CD14-positive monocyte (primary cell): ENCODE measurements around the gene NCOA7. TPM values are rescaled to one million over a fixed set of nuclear protein-coding genes. Genes with fewer than 3 reads are reported as not detected.

Experiments
- DNase-seq, 3 donors: peaks; one replicate each; pipeline ENCODE4 v3.0.0-alpha.2; 2011 to 2022
- H2AFZ ChIP-seq: 2 replicates; pipeline ENCODE4 v1.6.0; 2012; ENCODE audit warnings: mild to moderate bottlenecking, low read depth, low read length, inconsistent platforms; ENCODE audit not compliant: insufficient read depth, poor library complexity, severe bottlenecking
- H3K27ac ChIP-seq, 2 donors: 1 replicate in 1 of 2; 2 replicates in 1 of 2; pipeline ENCODE4 v1.5.1; 2012 to 2013; ENCODE audit warnings: low read length in 2 of 2, control low read depth in 1 of 2, inconsistent platforms in 1 of 2, low read depth in 1 of 2, mild to moderate bottlenecking in 1 of 2
- H3K27me3 ChIP-seq, 2 donors: one replicate each; pipeline versions ENCODE4 v1.6.0 to v1.6.1; 2011 to 2013; ENCODE audit warnings: low read length in 2 of 2; ENCODE audit not compliant: control insufficient read depth in 2 of 2, insufficient read depth in 2 of 2
- H3K36me3 ChIP-seq, 2 donors: replicated peaks in 1 of 2; 1 replicate in 1 of 2; 2 replicates in 1 of 2; pipeline versions ENCODE4 v1.5.1 to v1.6.1; 2012 to 2013; ENCODE audit warnings: low read length in 2 of 2, control low read depth in 1 of 2, inconsistent platforms in 1 of 2, mild to moderate bottlenecking in 1 of 2; ENCODE audit not compliant: insufficient read depth in 2 of 2, control insufficient read depth in 1 of 2
- H3K4me1 ChIP-seq, 2 donors: 1 replicate in 1 of 2; 2 replicates in 1 of 2; pipeline versions ENCODE4 v1.5.1 to v1.6.1; 2012 to 2013; ENCODE audit warnings: low read length in 2 of 2, control low read depth in 1 of 2, inconsistent platforms in 1 of 2, mild to moderate bottlenecking in 1 of 2, moderate library complexity in 1 of 2; ENCODE audit not compliant: insufficient read depth in 2 of 2, control insufficient read depth in 1 of 2
- H3K4me2 ChIP-seq: replicated peaks from 2 replicates; pipeline ENCODE3; 2012; ENCODE audit warnings: low read length, moderate library complexity, mild to moderate bottlenecking; ENCODE audit not compliant: poor library complexity, severe bottlenecking; ENCODE audit errors: extremely low read depth
- H3K4me3 ChIP-seq, 3 experiments: fragments of 200-600 bp in 1 of 3; sonication (generic) in 1 of 3; replicated peaks in 1 of 3; 1 replicate in 2 of 3; 2 replicates in 1 of 3; pipeline ENCODE4 v1.5.1; 2011 to 2013; ENCODE audit warnings: low read length in 3 of 3, mild to moderate bottlenecking in 3 of 3, control low read depth in 2 of 3, low read depth in 2 of 3, inconsistent platforms in 1 of 3, moderate library complexity in 1 of 3
- H3K79me2 ChIP-seq: 2 replicates; pipeline ENCODE4 v1.6.0; 2012; ENCODE audit warnings: mild to moderate bottlenecking, control low read depth, inconsistent platforms, low read length, moderate library complexity; ENCODE audit not compliant: insufficient read depth
- H3K9ac ChIP-seq: 2 replicates; pipeline ENCODE4 v1.6.0; 2017; ENCODE audit warnings: low read length, mild to moderate bottlenecking; ENCODE audit not compliant: insufficient read depth, poor library complexity, severe bottlenecking
- H3K9me3 ChIP-seq, 2 donors: replicated peaks in 1 of 2; 1 replicate in 1 of 2; 2 replicates in 1 of 2; pipeline versions ENCODE4 v1.5.1 to v1.6.1; 2012 to 2013; ENCODE audit warnings: low read length in 2 of 2, control low read depth in 1 of 2; ENCODE audit not compliant: control insufficient read depth in 1 of 2, insufficient read depth in 1 of 2
- H4K20me1 ChIP-seq: 2 replicates; pipeline ENCODE4 v1.6.0; 2012; ENCODE audit warnings: mild to moderate bottlenecking, low read length, control low read depth, moderate library complexity; ENCODE audit not compliant: insufficient read depth
- H3K27ac Mint-ChIP-seq, 7 donors: one replicate each; pipeline ENCODE4 v1.8.0; 2020; ENCODE audit warnings: mild to moderate bottlenecking in 7 of 7, mixed read lengths in 7 of 7, moderate library complexity in 6 of 7, inconsistent platforms in 2 of 7
- H3K27me3 Mint-ChIP-seq, 3 donors: one replicate each; pipeline ENCODE4 v1.8.0; 2021 to 2022; ENCODE audit warnings: low read depth in 3 of 3, mild to moderate bottlenecking in 3 of 3, mixed read lengths in 3 of 3, moderate library complexity in 3 of 3, inconsistent platforms in 1 of 3
- H3K36me3 Mint-ChIP-seq, 2 donors: one replicate each; pipeline ENCODE4 v1.8.0; 2020; ENCODE audit warnings: mixed read lengths in 2 of 2, inconsistent platforms in 1 of 2, mild to moderate bottlenecking in 1 of 2
- H3K4me1 Mint-ChIP-seq: one replicate; pipeline ENCODE4 v1.8.0; 2020; ENCODE audit warnings: mild to moderate bottlenecking, mixed read lengths
- H3K4me3 Mint-ChIP-seq, 2 donors: one replicate each; pipeline ENCODE4 v1.8.0; 2020; ENCODE audit warnings: mild to moderate bottlenecking in 2 of 2, mixed read lengths in 2 of 2, moderate library complexity in 1 of 2
- H3K9me3 Mint-ChIP-seq, 7 donors: one replicate each; pipeline ENCODE4 v1.8.0; 2020 to 2022; ENCODE audit warnings: mixed read lengths in 7 of 7, mild to moderate bottlenecking in 6 of 7, moderate library complexity in 6 of 7, inconsistent platforms in 2 of 7
- CTCF ChIP-seq: fragments of 200-600 bp; IDR thresholded peaks from one replicate; pipeline ENCODE4 v1.8.0; 2022; ENCODE audit warnings: antibody characterized with exemption, mild to moderate bottlenecking
- WGBS: methylation state at CpG from one replicate; pipeline ENCODE4 v1.1.5; 2013; ENCODE audit warnings: missing lambda C conversion rate; ENCODE audit not compliant: insufficient coverage; 5-methylcytosine and 5-hydroxymethylcytosine counted together
- intact Hi-C, 2 donors: fragments of 100-400 bp; cut with micrococcal nuclease; formaldehyde crosslinking; loops; one replicate each; pipeline versions ENCODE4 v1.15.0 to v1.15.1; 2023
- polyA plus RNA-seq, 3 donors: library from polyadenylated mRNA; depleted of rRNA in 1 of 3; unstranded in 2 of 3; stranded (reverse) in 1 of 3; fragments of 300-500 nt in 2 of 3; fragments of >200 nt in 1 of 3; fragmentation: Illumina TruSeq in 2 of 3; gene quantifications; 1 replicate in 2 of 3; 2 replicates in 1 of 3; pipeline ENCODE4 v1.2.3, GENCODE V29; 2012 to 2021

NCOA7 gene
- polyA plus RNA-seq, 3 donors = 8.3 to 21.9 (median 11.2) TPM

- DNase-seq = no peak
- no peak overlapping the region for H2AFZ ChIP-seq
- no peak overlapping the region for H3K4me3 Mint-ChIP-seq
- peaks cover 0 to 3% of the 10 kb centered on the region in 2 donors for H3K4me1 ChIP-seq
- intact Hi-C loops = no loop called here
- H3K9me3 Mint-ChIP-seq = peaks cover 0 to 3% (median 0%) of the 10 kb centered on the region in 7 donors
- H3K27me3 ChIP-seq = no peaks in the 10 kb centered on the region
- no peak overlapping the region for H3K4me3 ChIP-seq
- H3K4me1 Mint-ChIP-seq = peaks cover 8% of the 10 kb centered on the region
- H4K20me1 ChIP-seq = no peaks in the 10 kb centered on the region
- no peaks in the 10 kb centered on the region for H3K79me2 ChIP-seq
- H3K27ac ChIP-seq = no peak overlapping the region
- no peak overlapping the region for H3K27ac Mint-ChIP-seq
- H3K9me3 ChIP-seq = no peaks in the 10 kb centered on the region
- no peaks in the 10 kb centered on the region for H3K36me3 ChIP-seq
- TF ChIP-seq CTCF = no peak
- no peaks in the 10 kb centered on the region for H3K36me3 Mint-ChIP-seq
- H3K27me3 Mint-ChIP-seq = peaks cover 0 to 2% (median 2%) of the 10 kb centered on the region in 3 donors
- H3K4me2 ChIP-seq = no peak overlapping the region
- 62% methylated on average over 1 of the region's 1 CpG for WGBS
- no peak overlapping the region for H3K9ac ChIP-seq
These were observed 148.3 kb downstream of the NCOA7 start for GRCh38 chr6:125939026-125939425.

DNA sequence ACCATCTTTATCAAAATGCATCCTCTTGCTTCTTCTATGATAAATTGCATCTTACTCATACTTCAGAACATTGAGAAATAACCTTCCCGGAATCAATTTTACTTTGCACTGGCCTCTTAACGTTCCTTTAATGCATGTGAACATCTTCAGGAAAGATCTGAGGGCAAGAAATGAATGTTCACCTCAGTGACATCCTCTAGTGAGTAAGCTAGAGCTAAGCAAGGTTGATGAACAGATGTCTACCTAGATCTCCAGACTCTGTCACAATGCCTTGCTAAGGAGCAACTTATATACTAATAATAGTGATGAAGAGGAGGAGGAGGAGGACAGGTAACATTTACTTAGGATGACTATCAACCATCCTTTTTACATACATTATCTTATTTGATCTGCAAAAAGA is 149.0 kb downstream of the NCOA7 start:
- intact Hi-C loops = no loop called here
- H3K9me3 Mint-ChIP-seq = peaks cover 0 to 3% (median 0%) of the 10 kb centered on the region in 7 donors
- H3K27ac ChIP-seq = no peak overlapping the region
- no peak for DNase-seq
- no peak overlapping the region for H3K4me3 ChIP-seq
- no peak overlapping the region for H3K9ac ChIP-seq
- no peak for TF ChIP-seq CTCF
- no peak overlapping the region for H3K27ac Mint-ChIP-seq
- H3K4me1 Mint-ChIP-seq = peaks cover 16% of the 10 kb centered on the region
- no peak overlapping the region for H3K4me2 ChIP-seq
- no peaks in the 10 kb centered on the region for H3K27me3 ChIP-seq
- no peaks in the 10 kb centered on the region for H3K9me3 ChIP-seq
- 83% methylated on average over 1 of the region's 2 CpGs for WGBS
- no peaks in the 10 kb centered on the region for H4K20me1 ChIP-seq
- H3K4me3 Mint-ChIP-seq = no peak overlapping the region
- peaks cover 5 to 10% of the 10 kb centered on the region in 2 donors for H3K4me1 ChIP-seq
- no peaks in the 10 kb centered on the region for H3K36me3 ChIP-seq
- no peak overlapping the region for H2AFZ ChIP-seq
- no peaks in the 10 kb centered on the region for H3K79me2 ChIP-seq
- H3K27me3 Mint-ChIP-seq = peaks cover 0 to 2% (median 2%) of the 10 kb centered on the region in 3 donors
- H3K36me3 Mint-ChIP-seq = no peaks in the 10 kb centered on the region
